ENCODE data around the gene HTR3B. TPM values are rescaled to one million over a fixed set of nuclear protein-coding genes. Genes with fewer than 3 reads are reported as not detected.

HTR3B gene
- polyA plus RNA-seq, 1 donor (not counting 4 experiments of a cell fraction or from before 2014, with no cell fraction given) = not detected

DNA sequence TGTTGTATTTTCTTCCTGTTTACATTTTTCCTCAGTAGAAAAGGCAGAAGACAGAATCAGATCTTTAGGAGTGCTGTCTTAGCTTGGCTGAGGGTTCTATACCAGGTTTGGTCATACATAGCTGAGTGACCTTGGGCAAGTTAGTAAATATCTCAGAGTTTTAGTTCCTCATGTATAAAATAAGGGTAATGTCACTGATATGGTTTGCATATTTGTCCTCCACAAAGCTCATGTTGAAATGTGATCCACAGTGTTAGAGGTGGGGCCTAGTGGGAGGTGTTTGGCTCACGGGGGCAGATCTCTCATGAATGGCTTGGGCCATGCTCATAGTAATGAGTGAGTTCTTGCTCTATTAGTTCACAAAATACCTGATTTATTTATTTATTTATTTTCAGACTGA, 62.8 kb downstream of the HTR3B start:
- Histone ChIP-seq H3K4me1 (ENCODE audit: control insufficient read depth, extremely low read depth, insufficient read depth, low read length) (no peaks in the 10 kb centered on the region), H3K79me2 (ENCODE audit: control insufficient read depth, insufficient read depth, low read length) (no peaks in the 10 kb centered on the region), H3K27ac (ENCODE audit: control insufficient read depth, insufficient read depth, low read length) (no peak overlapping the region), H3K9me3 (ENCODE audit: control insufficient read depth, low read depth, low read length) (no peaks in the 10 kb centered on the region), H3K4me2 (ENCODE audit: control insufficient read depth, extremely low read depth, insufficient read depth, low read depth, low read length) (no peak overlapping the region), H4K20me1 (ENCODE audit: control insufficient read depth, extremely low read depth, insufficient read depth, low read length) (no peaks in the 10 kb centered on the region), H3K36me3 (ENCODE audit: control insufficient read depth in 2 of 2, extremely low read depth in 1 of 2, insufficient read depth in 2 of 2, low read length in 2 of 2) (no peaks in the 10 kb centered on the region), H3K9me1 (ENCODE audit: control insufficient read depth, extremely low read depth, insufficient read depth, low read length) (no peaks in the 10 kb centered on the region), H3K9ac (ENCODE audit: control insufficient read depth, extremely low read depth, insufficient read depth, low read length) (no peak overlapping the region), H2AFZ (ENCODE audit: control insufficient read depth, low read length) (no peak overlapping the region), H3K27me3 (ENCODE audit: control insufficient read depth, extremely low read depth, insufficient read depth, low read length) (peaks cover 3% of the 10 kb centered on the region), H3K4me3 (ENCODE audit: control insufficient read depth in 2 of 3, extremely low read depth in 1 of 3, insufficient read depth in 2 of 3, low read depth in 1 of 3, low read length in 3 of 3) (no peak overlapping the region)
- dilution Hi-C loops (cut with MboI; ENCODE audit: extremely low pct_ligation_motif_present, low sequenced_read_pairs) = no loop called here
- TF ChIP-seq, protein P1, sequence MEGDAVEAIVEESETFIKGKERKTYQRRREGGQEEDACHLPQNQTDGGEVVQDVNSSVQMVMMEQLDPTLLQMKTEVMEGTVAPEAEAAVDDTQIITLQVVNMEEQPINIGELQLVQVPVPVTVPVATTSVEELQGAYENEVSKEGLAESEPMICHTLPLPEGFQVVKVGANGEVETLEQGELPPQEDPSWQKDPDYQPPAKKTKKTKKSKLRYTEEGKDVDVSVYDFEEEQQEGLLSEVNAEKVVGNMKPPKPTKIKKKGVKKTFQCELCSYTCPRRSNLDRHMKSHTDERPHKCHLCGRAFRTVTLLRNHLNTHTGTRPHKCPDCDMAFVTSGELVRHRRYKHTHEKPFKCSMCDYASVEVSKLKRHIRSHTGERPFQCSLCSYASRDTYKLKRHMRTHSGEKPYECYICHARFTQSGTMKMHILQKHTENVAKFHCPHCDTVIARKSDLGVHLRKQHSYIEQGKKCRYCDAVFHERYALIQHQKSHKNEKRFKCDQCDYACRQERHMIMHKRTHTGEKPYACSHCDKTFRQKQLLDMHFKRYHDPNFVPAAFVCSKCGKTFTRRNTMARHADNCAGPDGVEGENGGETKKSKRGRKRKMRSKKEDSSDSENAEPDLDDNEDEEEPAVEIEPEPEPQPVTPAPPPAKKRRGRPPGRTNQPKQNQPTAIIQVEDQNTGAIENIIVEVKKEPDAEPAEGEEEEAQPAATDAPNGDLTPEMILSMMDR (optimal IDR thresholded peaks at IDR 0.05 in 1 of 3, IDR thresholded peaks at IDR 0.05 in 1 of 3, conservative IDR thresholded peaks at IDR 0.05 in 1 of 3; ENCODE audit: extremely low read depth in 1 of 3, insufficient read depth in 2 of 3, low read length in 3 of 3) = no peak
- TF ChIP-seq EZH2 (IDR thresholded peaks at IDR 0.05; ENCODE audit: low read length) = no peak
- DNase-seq (ENCODE audit: low read depth, low spot score) (no peak), FAIRE-seq (no peak)

DNA sequence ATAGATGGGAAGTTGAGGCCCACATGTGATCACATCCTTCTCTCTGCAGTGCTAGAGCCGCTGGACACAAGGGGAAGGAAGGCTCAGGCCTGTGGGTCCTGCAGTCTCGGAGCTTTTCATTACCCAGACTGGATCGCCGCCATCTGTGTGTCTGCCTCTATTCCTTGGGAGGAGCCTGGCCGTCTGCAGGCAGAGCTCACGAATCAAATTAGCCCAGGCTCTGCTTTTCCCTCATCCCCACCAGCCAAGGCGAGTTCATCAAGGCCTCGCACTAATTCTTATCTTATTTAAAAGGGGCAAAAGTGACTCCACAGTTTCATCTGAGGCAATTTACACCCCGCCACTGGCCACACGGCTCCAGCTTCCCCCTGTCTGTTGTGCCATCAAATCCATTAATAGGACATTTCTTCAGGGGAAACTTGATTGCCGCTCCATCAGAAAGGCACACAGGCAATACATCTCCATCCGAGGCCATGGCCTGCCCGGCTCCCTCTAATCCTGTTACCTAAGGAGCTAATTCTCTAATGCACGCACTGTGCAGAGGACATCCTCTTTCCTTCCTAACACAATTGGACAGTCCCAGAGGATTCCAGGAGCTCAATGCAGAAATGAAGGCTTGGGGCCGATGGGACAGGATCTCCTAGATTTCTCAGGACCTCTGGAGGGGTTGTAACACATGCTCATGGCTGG, 67.1 kb downstream of the HTR3B start:
- no peak overlapping the region for H3K4me2 ChIP-seq (ENCODE audit: control insufficient read depth, extremely low read depth, insufficient read depth, low read depth, low read length)
- no peak for DNase-seq (ENCODE audit: low read depth, low spot score)
- no peak overlapping the region for H2AFZ ChIP-seq (ENCODE audit: control insufficient read depth, low read length)
- dilution Hi-C loops (cut with MboI; ENCODE audit: extremely low pct_ligation_motif_present, low sequenced_read_pairs) = no loop called here
- peaks cover 3% of the 10 kb centered on the region for H3K27me3 ChIP-seq (ENCODE audit: control insufficient read depth, extremely low read depth, insufficient read depth, low read length)
- no peaks in the 10 kb centered on the region for H3K9me3 ChIP-seq (ENCODE audit: control insufficient read depth, low read depth, low read length)
- H4K20me1 ChIP-seq (ENCODE audit: control insufficient read depth, extremely low read depth, insufficient read depth, low read length) = no peaks in the 10 kb centered on the region
- no peak for FAIRE-seq
- no peak overlapping the region for H3K9ac ChIP-seq (ENCODE audit: control insufficient read depth, extremely low read depth, insufficient read depth, low read length)
- no peaks in the 10 kb centered on the region for H3K36me3 ChIP-seq (ENCODE audit: control insufficient read depth in 2 of 2, extremely low read depth in 1 of 2, insufficient read depth in 2 of 2, low read length in 2 of 2)
- H3K9me1 ChIP-seq (ENCODE audit: control insufficient read depth, extremely low read depth, insufficient read depth, low read length) = no peaks in the 10 kb centered on the region
- no peak overlapping the region for H3K4me3 ChIP-seq (ENCODE audit: control insufficient read depth in 2 of 3, extremely low read depth in 1 of 3, insufficient read depth in 2 of 3, low read depth in 1 of 3, low read length in 3 of 3)
- TF ChIP-seq, protein P1 (optimal IDR thresholded peaks at IDR 0.05 in 1 of 3, IDR thresholded peaks at IDR 0.05 in 1 of 3, conservative IDR thresholded peaks at IDR 0.05 in 1 of 3; ENCODE audit: extremely low read depth in 1 of 3, insufficient read depth in 2 of 3, low read length in 3 of 3) = no peak
- no peak for TF ChIP-seq EZH2 (IDR thresholded peaks at IDR 0.05; ENCODE audit: low read length)
- H3K79me2 ChIP-seq (ENCODE audit: control insufficient read depth, insufficient read depth, low read length) = no peaks in the 10 kb centered on the region
- no peak overlapping the region for H3K27ac ChIP-seq (ENCODE audit: control insufficient read depth, insufficient read depth, low read length)
- H3K4me1 ChIP-seq (ENCODE audit: control insufficient read depth, extremely low read depth, insufficient read depth, low read length) = no peaks in the 10 kb centered on the region

Measured in keratinocyte (primary cell).